Endometrial microvascular endothelial cells (primary cell): ENCODE measurements around the gene PLA2G7. TPM values are rescaled to one million over a fixed set of nuclear protein-coding genes. Genes with fewer than 3 reads are reported as not detected.
"Not testable (repeated sequence)": the region's sequence is repeated elsewhere in the genome, so short reads cannot be mapped to it uniquely, and the experiment has no call there.

ENCODE experiments used
- in situ Hi-C: cut with HindIII; loops from 2 replicates; pipeline ENCODE4 v1.10.0; 2017; ENCODE audit warnings: low sequenced_read_pairs, low pct_unique_long_range_greater_than_20kb; ENCODE audit errors: inconsistent ontology term
- total RNA-seq: library from RNA; depleted of rRNA; stranded (reverse); fragments of >200 nt; gene quantifications from one replicate; pipeline ENCODE4 v1.2.3, GENCODE V29; 2015; ENCODE audit errors: inconsistent ontology term

PLA2G7 gene
- total RNA-seq, result not detected

DNA sequence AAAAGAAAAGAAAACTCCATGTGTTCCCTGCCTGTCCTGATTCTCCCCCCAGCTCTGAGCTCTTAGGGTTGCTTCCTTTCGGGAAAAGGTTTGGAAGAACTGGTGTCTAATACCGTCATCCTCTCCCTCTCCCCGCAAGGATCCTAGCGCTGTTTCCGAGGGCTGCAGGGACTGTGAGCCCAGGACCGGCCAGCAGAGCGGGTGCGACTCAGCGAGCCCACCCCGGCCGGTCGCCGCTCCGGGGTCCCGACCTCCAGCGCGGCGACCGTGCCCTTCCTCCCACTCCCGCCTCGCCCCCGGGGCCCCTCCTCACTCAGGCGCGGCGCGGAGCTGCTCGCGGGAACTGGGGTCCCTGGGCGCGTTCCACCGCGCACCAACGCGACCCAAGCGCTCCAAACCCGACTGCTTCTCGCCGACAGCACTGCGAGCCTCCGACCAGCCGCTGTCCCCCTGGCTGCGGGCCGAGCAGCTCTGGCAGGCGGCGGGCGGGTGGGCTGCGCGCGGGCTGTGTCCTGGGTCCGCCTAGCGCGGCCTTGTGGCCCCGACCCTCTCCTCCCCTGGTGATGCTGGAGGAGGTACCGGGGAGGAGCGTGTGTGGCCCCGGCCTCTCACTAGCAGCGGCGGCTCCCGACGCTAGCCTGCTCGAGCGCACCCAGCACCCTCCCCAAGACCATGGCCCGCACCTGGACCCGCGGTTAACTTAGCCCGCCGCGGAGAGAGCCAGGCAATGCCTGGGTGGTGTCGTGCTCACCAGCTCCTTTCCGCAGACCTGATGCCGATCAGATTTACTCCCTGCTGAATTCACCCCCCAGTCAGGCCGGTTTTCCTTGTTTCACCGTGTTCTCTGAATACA, at the start of gene PLA2G7:
Gene PLA2G7, minus strand, starts transcription at position 509 of the 853 bp plus-strand sequence. CDS start 12,484 bp downstream, outside the sequence.
- in situ Hi-C loops, result no loop called here

DNA sequence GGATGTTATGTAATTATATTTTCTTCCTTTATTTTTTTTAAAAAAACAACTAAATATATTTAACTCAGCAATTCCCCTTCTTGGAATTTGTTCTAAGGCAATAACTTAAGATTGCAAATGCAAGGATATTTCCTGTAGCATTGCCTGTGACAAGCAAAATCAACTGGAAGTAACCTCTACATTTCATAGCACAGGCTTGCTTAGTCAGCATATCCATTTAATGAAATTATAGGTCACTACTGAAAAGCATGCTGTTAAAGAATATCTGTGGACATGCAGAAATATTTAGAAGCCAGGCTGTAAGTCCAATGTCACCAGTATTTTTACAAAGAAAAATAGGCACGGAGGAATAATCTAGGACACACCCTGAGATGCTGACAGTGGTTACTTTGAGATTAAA, 49.4 kb upstream of the PLA2G7 start:
- in situ Hi-C loops, result no loop called here

DNA sequence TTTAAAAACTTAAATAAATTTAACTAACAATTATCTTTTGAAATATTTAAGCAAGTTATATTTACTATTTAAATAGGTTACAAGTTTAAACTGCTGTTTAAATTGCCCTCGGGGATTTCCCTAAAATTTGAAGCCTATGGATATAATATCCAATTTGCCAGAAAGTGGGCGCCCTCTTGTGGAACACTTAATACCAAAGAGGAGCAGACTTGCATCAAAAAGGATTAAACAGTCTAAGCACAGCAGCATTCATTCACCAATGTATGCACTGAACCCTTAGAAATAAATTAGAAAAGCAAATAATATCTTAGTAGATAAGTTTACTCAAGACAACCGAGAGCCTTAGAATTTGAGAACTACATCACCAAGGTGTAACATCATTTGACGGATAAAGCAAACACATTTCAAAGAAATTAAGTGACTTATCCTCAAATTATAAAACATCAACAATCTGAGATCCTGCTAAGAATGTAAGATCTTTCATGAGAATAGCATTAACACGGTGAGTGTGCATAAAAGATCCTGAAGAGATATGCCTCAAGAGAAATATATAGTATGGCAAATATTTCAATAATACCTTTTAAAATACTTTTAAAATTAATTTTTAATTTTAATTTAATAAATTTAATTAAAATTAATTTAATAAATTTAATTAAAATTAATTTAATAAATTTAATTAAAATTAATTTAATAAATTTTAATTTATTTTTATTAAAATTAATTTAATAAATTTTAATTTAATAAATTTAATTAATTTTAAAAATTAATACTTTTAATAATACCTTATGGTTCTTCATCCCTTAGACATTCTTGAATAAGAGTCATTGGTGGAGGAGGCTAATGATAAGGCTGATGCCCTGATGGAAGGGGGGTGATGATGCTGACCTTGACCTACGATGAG, 46.6 kb upstream of the PLA2G7 start:
- in situ Hi-C loops, result no loop called here

DNA sequence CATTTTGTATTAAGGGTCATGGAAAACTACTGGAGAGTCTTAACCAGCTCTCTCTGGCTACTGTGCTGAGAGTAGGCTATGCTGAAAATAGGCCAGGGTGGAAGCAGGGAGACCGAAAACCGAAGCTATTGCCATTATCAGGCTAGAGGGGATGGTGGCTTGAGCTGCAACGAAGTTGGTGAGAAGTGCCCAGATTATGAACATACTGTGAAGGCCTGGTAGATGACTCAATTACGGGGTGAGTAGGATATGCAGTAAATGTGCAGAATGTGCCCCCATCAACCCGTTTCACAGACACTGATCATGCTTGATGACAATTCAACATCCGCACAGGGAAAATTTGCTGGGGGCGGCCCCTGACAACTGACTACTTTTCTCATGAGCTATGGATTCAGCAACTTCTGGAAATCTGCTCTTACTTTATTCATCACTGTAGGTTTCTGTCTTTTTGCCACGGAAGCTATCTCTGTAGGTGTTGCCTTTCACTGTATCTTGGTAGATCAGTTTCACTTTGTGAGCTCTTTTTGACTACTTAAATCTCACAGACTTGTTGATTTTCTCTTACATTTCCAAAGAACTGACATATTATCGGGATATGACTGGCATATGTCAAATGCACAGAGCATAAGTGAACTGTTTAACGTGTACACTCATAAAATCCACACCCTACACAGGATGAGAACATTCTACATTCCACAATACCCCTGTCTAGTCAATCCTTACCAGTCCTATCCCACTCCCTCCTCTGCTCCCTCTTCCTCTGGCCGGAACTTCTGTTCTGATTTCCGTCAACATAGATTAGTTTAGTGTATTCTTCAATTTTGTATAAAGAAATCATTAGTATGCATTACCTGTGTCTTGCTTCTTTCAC, 42.5 kb upstream of the PLA2G7 start:
- in situ Hi-C loops, result no loop called here

DNA sequence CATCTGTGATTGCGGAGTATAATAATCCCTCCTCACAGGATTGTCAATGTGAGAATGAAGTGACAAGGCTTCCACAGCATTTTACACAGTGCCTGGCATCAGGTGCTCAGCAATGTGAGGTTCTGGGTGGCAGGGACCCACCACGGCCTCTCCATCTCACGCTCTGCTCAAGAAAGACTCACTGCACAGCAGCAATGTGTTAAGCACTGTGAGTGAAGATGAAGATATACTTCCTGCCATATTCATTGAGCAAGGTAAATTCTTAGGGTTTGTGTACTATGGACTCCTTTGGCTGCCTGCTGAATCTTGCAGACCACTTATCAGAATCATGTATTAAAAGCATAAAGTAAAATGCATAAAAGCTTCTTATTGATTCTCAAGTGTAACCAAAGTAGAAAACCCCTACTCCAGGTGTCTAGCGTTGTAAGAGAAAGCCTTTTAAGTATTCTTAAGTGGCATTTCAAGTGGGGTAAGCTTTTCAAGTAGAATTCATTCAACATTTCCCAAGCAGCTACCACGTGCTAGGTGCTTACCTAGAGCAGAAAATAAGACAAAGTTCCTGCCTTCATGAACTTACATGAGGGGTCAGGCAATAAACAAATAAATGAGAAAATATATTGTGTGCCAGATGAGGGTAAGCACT, 41.0 kb upstream of the PLA2G7 start:
- in situ Hi-C loops, result no loop called here

DNA sequence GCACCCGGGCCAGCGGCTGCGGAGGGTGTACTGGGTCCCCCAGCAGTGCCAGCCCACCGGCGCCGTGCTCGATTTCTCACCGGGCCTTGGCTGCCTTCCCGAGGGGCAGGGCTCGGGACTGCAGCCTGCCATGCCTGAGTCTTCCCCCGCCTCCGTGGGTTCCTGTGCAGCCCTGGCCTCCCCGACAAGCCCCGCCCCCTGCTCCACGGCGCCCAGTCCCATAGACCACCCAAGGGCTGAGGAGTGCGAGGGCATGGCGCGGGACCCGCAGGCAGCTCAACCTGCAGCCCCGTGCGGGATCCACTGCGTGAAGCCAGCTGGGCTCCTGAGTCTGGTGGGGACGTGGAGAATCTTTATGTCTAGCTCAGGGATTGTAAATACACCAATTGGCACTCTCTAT, 39.6 kb upstream of the PLA2G7 start:
- in situ Hi-C loops, result not testable (repeated sequence)

DNA sequence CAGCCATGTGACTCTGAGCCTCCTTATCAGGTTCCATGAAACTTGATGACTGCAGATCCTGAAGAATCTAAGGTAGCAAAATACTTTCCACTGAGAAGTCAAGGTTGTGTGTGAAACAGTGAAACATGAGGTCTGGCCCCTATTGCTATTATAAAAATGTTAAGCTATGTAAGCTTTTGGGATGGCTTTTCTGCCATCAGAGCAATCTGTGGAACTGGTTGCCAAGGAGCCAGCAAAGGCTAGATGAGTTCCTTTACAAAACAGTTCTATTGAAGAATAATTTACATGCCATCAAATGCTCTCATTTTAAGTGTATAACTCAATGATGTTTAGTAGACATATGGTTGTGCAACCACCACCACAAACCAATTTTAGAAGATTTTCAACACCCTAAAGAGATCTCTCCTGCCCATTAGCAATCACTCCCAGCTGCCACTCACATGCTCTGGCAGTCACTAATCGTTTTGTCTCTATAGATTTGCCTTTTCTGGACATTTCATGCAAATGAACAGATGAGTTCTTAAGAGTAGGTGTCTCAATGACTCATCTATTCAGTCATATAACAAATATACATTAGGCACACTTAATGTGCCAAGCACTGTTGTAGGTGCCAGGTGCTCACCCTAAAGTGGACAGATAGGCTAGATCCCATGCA, 38.2 kb upstream of the PLA2G7 start:
- in situ Hi-C loops, result no loop called here

DNA sequence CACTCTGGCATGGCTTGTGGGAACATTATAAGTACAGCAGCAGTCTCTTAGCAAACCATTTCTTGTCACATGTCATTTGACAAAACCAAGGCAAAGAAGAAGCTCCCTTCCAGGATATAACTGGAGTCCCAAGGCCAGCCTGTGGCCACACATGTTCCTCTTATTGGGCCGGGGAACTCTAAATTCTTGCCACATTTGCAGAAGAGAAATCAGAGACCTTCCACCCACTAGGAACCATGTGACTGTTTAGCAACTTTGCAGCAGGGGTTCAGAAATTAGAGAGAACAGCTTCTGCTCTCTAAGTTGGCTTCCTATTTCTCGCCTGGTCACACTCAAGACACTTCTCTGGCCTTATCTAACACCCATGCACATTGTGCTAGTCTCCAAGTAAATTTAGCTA, 37.6 kb upstream of the PLA2G7 start:
- in situ Hi-C loops, result no loop called here

DNA sequence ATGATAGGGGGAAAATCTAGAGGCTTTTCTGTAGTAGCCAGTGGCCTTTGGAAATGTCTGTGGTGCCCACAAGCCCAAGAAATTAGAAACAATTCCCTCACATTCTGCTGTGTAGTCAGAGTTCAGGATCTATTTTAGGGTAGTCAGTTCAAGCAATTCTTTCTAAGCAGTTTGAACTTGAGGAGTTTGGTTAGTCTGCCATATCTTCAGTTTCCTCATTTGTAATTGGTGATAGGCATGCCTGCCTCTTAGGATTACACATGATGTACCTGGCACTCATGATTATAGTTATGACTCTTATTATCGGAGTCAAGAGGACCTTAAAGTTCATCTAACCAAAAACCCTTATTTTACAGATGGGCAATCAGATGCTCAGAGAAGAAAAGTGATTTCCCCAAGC, 36.8 kb upstream of the PLA2G7 start:
- in situ Hi-C loops, result no loop called here

DNA sequence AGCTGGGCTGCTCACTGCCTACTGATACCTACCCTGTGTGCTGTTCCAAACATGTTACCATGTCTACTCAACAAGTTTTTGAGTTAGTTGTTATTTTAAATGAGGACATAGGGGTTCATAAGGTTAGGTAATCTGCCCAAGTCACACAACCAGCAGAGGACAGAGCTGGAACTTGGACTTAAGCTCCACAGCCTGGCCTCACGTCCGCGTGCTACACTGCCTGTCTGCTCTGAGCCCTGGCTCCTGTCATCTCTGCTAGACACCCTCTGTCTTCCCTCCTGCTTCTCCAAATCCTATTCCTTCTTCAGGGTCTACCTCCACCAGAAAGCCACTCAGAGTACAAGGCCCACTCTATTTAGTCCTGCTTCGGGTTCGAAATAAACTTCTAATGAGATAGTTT, 29.8 kb upstream of the PLA2G7 start:
- in situ Hi-C loops, result no loop called here

DNA sequence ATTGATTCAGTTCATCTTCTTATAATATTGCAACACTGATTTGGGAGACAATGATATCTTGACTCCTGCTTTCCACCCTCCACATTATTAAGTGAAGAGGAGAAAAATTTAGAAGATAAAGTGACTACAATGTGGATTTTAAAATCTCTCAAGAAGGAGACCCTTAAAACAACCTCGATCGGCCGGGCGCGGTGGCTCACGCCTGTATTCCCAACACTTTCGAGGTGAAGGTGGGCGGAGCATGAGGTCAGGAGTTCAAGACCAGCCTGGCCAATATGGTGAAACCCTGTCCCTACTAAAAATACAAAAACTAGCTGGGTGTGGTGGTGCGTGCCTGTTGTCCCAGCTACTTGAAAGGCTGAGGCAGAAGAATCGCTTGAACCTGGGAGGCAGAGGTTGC, 29.1 kb upstream of the PLA2G7 start:
- in situ Hi-C loops, result not testable (repeated sequence)

DNA sequence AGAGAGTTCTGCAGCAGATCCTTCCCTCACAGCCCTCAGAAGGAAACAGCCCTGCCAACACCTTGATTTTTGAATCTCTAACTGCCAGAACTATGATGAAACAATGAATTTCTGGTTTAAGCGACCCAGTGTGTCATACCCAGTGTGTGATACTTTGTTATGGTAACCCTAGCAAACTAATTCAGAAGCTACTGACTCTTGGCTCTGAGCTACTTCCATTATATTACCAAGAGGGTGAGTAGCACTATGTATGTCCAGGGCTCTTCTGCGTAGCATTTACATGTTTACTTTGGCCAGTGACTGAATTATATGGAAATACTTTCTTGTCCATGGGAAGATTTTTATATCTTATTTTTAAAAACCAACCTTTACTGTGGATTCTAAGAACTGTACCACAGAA, 28.3 kb upstream of the PLA2G7 start:
- in situ Hi-C loops, result no loop called here

DNA sequence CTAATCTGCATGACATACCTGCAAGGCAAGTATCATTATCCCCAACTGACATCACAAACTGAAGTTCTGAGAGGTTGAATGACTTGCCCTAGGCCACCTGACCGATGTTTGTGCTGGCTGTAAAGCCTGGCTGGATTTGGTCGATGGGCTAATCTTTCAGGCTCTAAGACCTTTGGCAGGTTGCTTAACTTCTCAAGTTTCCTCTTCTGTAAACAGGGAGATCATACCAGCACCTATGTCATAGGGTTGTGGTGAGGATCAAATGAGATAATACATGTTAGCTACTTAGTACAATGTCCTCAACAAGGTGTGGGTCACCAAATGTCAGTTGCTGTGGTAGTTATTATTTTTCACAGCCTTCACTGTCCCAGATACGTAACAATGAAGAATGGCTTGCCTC, 25.8 kb upstream of the PLA2G7 start:
- in situ Hi-C loops, result no loop called here

DNA sequence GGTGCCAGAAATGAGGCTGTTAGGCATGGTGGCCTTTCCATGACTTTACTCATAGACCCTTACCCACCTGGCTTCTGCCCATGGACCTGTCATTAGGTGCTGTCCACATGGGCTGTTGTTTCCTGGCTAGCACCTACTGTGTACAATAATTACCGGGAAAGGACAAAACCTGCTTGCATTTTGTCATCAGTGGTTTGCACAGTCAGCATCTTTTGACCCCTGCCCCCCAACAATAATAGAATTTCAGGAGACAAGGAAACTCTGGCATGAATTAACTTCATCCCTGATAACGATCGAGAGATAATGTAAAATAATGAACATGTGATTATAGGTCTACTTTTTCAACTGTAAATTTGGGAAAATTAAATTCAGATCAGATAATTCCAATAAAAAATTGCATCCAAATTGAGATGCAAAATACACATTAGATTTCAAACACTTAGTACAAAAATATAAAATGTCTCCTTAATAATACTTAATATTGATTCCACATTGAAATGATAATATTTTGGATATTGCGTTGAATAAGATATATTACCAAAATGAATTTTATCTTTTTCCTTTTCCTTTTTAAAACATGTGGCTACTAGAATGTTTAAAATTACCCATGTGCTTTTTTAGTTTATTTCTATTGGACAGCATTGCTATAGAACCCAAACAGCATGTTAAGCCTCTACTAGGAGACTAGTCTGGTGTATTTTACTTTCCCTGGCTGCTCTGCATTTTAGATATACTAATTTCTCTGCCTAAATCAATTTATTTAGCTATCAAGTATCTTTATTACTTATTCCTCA, 24.0 kb upstream of the PLA2G7 start:
- in situ Hi-C loops, result no loop called here

DNA sequence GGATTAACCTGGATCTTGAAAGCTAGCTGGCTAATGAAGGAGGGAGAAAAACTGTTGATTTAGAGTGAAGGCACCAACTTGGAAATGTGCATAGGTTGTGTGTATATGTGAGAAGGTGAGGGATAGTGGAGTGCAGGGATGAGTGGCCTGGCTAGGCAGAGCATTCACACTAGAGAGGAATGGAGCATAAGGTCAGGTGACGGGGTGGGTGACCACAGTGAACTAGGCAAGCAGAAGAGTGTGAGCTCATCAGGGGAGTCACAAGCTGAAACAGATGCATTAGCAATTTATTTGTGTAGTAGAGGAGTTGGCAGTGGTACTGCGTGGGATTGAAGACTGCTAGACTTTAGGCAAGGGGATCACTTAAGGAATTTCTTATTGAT, 22.0 kb upstream of the PLA2G7 start:
- in situ Hi-C loops, result no loop called here

DNA sequence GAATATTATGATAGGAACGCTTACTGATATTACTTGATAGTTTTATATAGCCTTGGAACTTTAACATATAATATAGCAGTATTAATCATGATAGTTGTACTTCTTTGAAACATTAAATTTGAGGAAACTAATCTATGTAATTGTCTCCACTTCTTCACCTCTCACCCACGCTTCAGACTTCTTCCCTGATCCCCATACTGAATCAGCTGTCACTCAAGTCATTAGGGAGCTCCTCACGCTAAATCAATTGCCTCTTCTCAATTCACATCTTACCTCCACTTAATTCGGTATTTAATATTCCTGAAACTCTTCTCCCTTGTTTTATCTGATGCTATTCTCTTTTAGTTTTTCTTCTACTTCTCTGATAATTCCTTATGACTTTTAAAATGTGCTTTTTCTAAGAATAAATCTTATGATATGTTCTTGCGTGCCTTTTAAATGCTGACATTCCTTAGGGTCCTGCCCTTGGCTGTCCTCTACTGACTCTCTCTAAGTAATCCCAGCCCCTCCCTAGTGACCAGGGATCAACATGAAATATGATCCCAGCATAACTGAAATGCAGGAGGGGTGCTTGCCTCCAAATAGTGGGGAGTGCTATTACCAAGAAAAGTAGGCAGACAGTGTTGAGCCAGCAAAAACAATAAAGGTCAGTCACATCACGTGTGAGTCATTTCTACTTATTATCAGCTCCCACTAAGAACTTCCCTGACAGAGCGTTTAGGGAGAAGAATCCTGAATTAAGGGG, 21.5 kb upstream of the PLA2G7 start:
- in situ Hi-C loops, result no loop called here

DNA sequence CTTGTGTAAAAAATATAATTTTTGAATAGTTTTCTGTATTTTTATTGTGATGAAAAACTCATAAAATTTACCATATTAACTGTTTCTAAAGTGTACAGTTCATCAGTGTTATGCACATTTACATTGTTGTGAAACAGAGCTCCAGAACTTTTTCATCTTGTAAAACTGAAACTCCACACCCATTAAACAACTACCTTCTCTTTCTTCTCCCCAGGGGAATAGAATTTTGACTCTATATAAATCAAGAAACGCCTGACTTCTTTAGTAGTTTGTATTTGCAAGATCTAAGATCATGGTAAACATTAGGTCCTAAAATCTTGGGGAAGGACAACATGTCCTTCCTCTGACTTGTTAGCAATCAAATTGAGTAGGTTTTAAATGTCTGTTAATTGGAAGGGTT, 20.7 kb upstream of the PLA2G7 start:
- in situ Hi-C loops, result no loop called here
